ENCODE data around the gene ANKRD36B.
"Not testable (repeated sequence)": the region's sequence is repeated elsewhere in the genome, so short reads cannot be mapped to it uniquely, and the experiment has no call there.

- TF ChIP-seq POLR2A, CTCF (IDR thresholded peaks at IDR 0.05): not testable (repeated sequence)
Measured at GRCh38 chr2:97565674-97566073, 24.0 kb downstream of the ANKRD36B start.

All from right lobe of liver (tissue), 4 donors.